ENCODE results near the gene CEP85.

The CEP85 gene

GRCh38 chr1:26190373-26190987, 43.5 kb upstream of the CEP85 start, which contains the start of gene CATSPER4:
Gene CATSPER4 (plus strand): TSS chr1:26190602. CDS start chr1:26190628, 26 bp downstream.
- peak; percentile 13 for DNase-seq (ENCODE audit: low read depth)
- H3K4me3 ChIP-seq (ENCODE audit: low read depth, low read length) = no peak within 1 kb of the TSS
- peak; percentile 22 for TF ChIP-seq CTCF (conservative IDR thresholded peaks at IDR 0.05; ENCODE audit: low read depth, low read length)

GRCh38 chr1:26191739-26192138, 42.3 kb upstream of the CEP85 start:
- TF ChIP-seq CTCF (conservative IDR thresholded peaks at IDR 0.05; ENCODE audit: low read depth, low read length) = no peak
- no peak for DNase-seq (ENCODE audit: low read depth)
- H3K4me3 ChIP-seq (ENCODE audit: low read depth, low read length) = no peak overlapping the region

- DNase-seq (ENCODE audit: low read depth) = no peak
- no peak for TF ChIP-seq CTCF (conservative IDR thresholded peaks at IDR 0.05; ENCODE audit: low read depth, low read length)
Observed at GRCh38 chr1:26195805-26196204, 38.2 kb upstream of the CEP85 start.

GRCh38 chr1:26197301-26197700, 36.7 kb upstream of the CEP85 start:
- no peak for TF ChIP-seq CTCF (conservative IDR thresholded peaks at IDR 0.05; ENCODE audit: low read depth, low read length)
- no peak for DNase-seq (ENCODE audit: low read depth)
- H3K4me3 ChIP-seq (ENCODE audit: low read depth, low read length) = no peak overlapping the region

More at GRCh38 chr1:26195805-26196204, 38.2 kb upstream of the CEP85 start:
- H3K4me3 ChIP-seq (ENCODE audit: low read depth, low read length) = no peak overlapping the region

- no peak overlapping the region for H3K4me3 ChIP-seq (ENCODE audit: low read depth, low read length)
- no peak for TF ChIP-seq CTCF (conservative IDR thresholded peaks at IDR 0.05; ENCODE audit: low read depth, low read length)
- DNase-seq (ENCODE audit: low read depth) = no peak
Observed at GRCh38 chr1:26197813-26198212, 36.2 kb upstream of the CEP85 start.

- H3K4me3 ChIP-seq (ENCODE audit: low read depth, low read length) = no peak overlapping the region
- no peak for TF ChIP-seq CTCF (conservative IDR thresholded peaks at IDR 0.05; ENCODE audit: low read depth, low read length)
- DNase-seq (ENCODE audit: low read depth) = no peak
Observed at GRCh38 chr1:26200413-26200812, 33.6 kb upstream of the CEP85 start.

GRCh38 chr1:26203642-26204318, 30.2 kb upstream of the CEP85 start:
- no peak overlapping the region for H3K4me3 ChIP-seq (ENCODE audit: low read depth, low read length)
- no peak for TF ChIP-seq CTCF (conservative IDR thresholded peaks at IDR 0.05; ENCODE audit: low read depth, low read length)
- no peak for DNase-seq (ENCODE audit: low read depth)

Data from choroid plexus epithelial cell (primary cell).